Parathyroid adenoma (tissue), 2 donors: ENCODE results near the gene SMARCD3.

ENCODE experiments used
- H2AFZ ChIP-seq: fragments of 300-600 bp; sonication (generic); one replicate; pipeline ENCODE4 v1.7.0; 2017; ENCODE audit warnings: antibody characterized with exemption, mild to moderate bottlenecking
- H3K27ac ChIP-seq: fragments of 300-600 bp; sonication (generic); one replicate; pipeline ENCODE4 v1.7.0; 2017
- H3K27me3 ChIP-seq: fragments of 300-600 bp; sonication (generic); one replicate; pipeline ENCODE4 v1.7.0; 2017; ENCODE audit warnings: low read length; ENCODE audit not compliant: control insufficient read depth, insufficient read depth
- H3K36me3 ChIP-seq: fragments of 300-600 bp; sonication (generic); one replicate; pipeline ENCODE4 v1.7.0; 2017; ENCODE audit warnings: low read length; ENCODE audit not compliant: control insufficient read depth, insufficient read depth
- H3K4me1 ChIP-seq: fragments of 300-600 bp; sonication (generic); one replicate; pipeline ENCODE4 v1.7.0; 2017; ENCODE audit warnings: control low read depth
- H3K4me2 ChIP-seq: fragments of 300-600 bp; sonication (generic); one replicate; pipeline ENCODE4 v1.7.0; 2017; ENCODE audit warnings: low read length
- H3K4me3 ChIP-seq: fragments of 300-600 bp; sonication (generic); one replicate; pipeline ENCODE4 v1.7.0; 2017; ENCODE audit warnings: low read depth, low read length
- H3K79me2 ChIP-seq: fragments of 300-600 bp; sonication (generic); one replicate; pipeline ENCODE4 v1.7.0; 2017; ENCODE audit warnings: control low read depth
- H3K9ac ChIP-seq: fragments of 300-600 bp; sonication (generic); one replicate; pipeline ENCODE4 v1.7.0; 2017; ENCODE audit warnings: mild to moderate bottlenecking
- H3K9me3 ChIP-seq: fragments of 300-600 bp; sonication (generic); one replicate; pipeline ENCODE4 v1.7.0; 2017; ENCODE audit warnings: low read length; ENCODE audit not compliant: control insufficient read depth
- CTCF ChIP-seq: fragments of 300-600 bp; sonication (generic); IDR thresholded peaks from one replicate; pipeline ENCODE4 v1.7.0; 2017; ENCODE audit warnings: antibody characterized with exemption, mild to moderate bottlenecking
- donor health status: primary hyperparathyroidism.

The SMARCD3 gene

GRCh38 chr7:151243045-151243349, 5.5 kb downstream of the SMARCD3 start:
- no peaks in the 10 kb centered on the region for H3K79me2 ChIP-seq
- no peaks in the 10 kb centered on the region for H3K27me3 ChIP-seq
- H3K4me2 ChIP-seq = no peak overlapping the region
- peaks cover 12% of the 10 kb centered on the region for H3K4me1 ChIP-seq
- no peaks in the 10 kb centered on the region for H3K36me3 ChIP-seq
- no peak overlapping the region for H3K9ac ChIP-seq
- H2AFZ ChIP-seq = no peak overlapping the region
- no peak overlapping the region for H3K4me3 ChIP-seq
- TF ChIP-seq CTCF = no peak
- H3K9me3 ChIP-seq = no peaks in the 10 kb centered on the region
- H3K27ac ChIP-seq = no peak overlapping the region

- Histone ChIP-seq H3K9me3 (no peaks in the 10 kb centered on the region), H3K27me3 (no peaks in the 10 kb centered on the region), H3K36me3 (no peaks in the 10 kb centered on the region), H3K27ac (no peak overlapping the region), H3K9ac (no peak overlapping the region), H3K4me1 (peaks cover 8% of the 10 kb centered on the region), H3K4me3 (no peak overlapping the region), H2AFZ (no peak overlapping the region), H3K79me2 (no peaks in the 10 kb centered on the region), H3K4me2 (no peak overlapping the region)
- no peak for TF ChIP-seq CTCF
Measured at GRCh38 chr7:151242159-151243044, 6.1 kb downstream of the SMARCD3 start.

GRCh38 chr7:151241755-151242096, 6.8 kb downstream of the SMARCD3 start:
- no peaks in the 10 kb centered on the region for H3K36me3 ChIP-seq
- no peak for TF ChIP-seq CTCF
- peaks cover 3% of the 10 kb centered on the region for H3K4me1 ChIP-seq
- H3K4me2 ChIP-seq = no peak overlapping the region
- no peaks in the 10 kb centered on the region for H3K79me2 ChIP-seq
- H3K9ac ChIP-seq = no peak overlapping the region
- H2AFZ ChIP-seq = no peak overlapping the region
- no peak overlapping the region for H3K27ac ChIP-seq
- no peak overlapping the region for H3K4me3 ChIP-seq
- no peaks in the 10 kb centered on the region for H3K27me3 ChIP-seq
- no peaks in the 10 kb centered on the region for H3K9me3 ChIP-seq

DNA sequence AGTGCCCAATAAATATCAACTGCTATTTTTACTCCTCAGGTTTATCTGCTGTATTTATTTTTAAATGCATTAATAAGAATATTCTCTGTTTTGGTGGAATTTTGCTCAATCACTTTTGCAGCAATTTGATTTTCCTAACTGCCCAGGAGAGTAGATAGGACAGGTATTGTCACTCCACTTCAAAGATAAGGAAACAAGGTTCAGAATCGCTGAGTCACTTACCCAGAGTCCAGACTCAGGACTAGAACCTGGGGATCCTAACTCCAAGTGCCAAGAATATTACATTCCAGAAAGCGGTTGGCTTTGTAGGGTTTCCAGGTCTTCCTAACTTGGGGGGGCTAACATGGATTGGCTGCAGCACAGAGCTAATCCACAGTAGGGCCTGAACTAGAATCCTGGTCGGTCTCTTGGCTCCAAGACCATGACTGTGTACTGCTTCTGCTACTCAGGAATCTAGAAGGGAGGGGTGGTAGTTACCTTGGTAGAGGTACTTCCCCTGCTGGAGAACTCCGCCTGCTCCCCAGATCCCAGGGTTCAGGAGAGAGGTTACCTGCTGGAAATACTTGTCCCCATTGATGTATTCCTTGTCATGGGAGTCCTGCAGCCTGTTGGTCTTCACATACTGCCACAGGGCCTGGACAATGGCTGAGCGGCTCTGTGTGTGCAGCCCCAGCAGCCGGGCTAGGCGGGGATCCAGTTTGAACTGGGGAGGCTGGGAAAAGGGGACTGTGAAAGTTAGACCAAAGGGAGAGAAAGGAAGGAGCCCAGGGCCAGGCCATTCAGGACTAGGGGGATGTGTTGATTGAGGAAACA, 7.3 kb downstream of the SMARCD3 start:
- no peaks in the 10 kb centered on the region for H3K36me3 ChIP-seq
- H3K4me2 ChIP-seq = no peak overlapping the region
- H3K9me3 ChIP-seq = no peaks in the 10 kb centered on the region
- no peak for TF ChIP-seq CTCF
- peaks cover 3% of the 10 kb centered on the region for H3K4me1 ChIP-seq
- no peak overlapping the region for H2AFZ ChIP-seq
- H3K27me3 ChIP-seq = no peaks in the 10 kb centered on the region
- no peak overlapping the region for H3K9ac ChIP-seq
- H3K79me2 ChIP-seq = no peaks in the 10 kb centered on the region
- no peak overlapping the region for H3K27ac ChIP-seq
- H3K4me3 ChIP-seq = no peak overlapping the region
